GM19035 (cell line): ENCODE results near the gene RBM5.

Experiments
- ATAC-seq: cut with Tn5 transposase; IDR thresholded peaks from one replicate; pipeline ENCODE4 v1.9.1; 2021; ENCODE audit not compliant: unreplicated experiment

RBM5 gene

DNA sequence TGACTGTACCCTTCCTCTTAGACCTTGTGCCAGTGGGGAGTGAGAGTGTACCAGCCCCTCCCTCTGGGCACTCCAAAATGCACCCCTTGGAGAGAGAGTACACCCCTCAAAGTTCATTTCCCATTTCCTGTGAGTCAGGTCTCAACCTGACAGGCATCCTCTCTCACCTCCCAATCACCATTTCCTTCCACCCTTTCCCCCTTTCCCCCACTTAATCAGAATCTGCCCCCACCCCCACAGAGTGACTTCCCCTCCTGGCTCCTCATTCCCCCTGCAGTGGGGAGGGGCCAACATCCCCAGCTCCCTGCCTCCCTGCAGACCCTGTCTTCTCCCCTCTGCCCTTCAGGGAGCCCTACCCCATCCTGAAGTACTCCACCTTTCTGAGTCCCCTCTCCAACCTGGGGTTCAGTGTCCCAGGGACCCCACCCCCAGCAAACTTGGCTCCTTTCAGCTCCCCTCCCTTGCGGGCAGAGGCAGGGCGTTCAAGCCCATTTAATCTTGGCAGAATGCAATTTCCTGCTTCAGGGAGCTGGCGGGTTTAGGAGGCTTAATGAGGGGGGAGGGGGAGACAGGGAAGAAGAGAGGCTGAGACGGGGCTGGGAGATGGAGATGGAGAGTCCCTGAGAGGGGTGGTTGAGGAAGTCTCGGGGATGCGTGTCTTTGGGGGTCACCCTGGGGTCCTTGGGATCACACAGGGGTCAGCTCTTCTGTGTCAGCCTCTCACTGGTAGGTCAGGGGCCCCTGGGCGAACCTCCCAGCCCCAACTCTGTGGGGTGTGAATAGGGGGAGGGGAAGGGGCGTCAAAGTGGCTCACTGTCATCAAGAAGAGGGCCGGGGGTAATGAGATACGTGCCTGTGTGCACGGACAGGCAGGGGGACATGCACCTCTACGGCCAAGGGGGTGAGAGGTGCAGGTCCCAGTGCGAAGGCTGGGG, 49.8 kb downstream of the RBM5 start:
- ATAC-seq = no peak

DNA sequence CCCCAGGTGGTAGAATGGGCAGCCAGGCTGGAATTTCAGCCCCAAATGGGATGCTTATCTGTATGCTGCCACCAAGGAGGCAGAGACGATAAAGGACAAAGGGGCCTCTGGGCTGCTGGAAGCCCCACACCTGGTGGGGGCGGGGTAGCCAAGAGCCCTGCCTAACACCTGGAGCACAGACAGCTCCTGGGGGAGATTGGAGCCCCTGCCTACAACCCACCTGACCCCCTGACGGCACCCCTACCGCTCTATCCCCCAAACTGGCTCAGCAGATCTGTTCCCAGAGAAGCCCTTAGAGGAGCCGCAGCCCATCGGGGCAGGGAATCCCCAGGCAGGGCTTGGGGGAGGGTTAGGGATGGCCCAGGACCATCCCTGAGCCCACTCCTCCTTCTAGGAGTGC, 50.6 kb downstream of the RBM5 start:
- no peak for ATAC-seq

DNA sequence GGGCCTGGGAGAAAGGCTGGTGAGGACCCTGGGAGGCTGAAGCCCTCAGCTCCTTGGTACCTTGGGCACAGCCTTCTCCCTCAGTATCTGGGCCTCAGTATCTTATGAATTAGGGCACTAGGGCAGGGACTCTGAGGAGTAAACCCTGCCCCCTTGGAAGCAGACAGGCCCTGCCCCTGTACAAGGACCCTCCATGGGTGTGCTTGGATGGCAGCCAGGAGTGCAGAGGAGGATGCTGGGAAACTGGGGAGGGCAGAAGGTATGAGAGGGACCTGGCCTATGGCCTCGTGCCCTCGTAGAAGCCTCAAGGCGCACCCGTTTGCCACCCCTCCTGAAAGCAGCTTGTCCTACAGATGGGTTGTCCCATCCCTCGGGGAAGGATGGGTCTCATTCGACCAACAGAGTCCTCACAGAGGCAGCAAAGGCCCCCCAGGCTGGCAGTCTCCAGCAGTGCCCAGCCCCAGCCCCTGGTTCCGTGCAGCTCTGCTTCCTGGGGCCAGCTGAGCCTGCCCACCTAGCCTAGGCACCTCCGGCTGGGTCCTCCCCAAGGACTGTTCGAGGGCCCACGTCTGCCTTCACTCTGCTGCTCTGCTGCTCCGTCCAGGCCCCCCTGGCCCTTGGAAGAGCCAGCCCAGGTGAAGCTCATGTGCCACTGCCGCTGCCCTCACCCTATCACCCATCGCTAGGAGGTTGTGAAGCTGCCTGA, 51.2 kb downstream of the RBM5 start:
- ATAC-seq = no peak

DNA sequence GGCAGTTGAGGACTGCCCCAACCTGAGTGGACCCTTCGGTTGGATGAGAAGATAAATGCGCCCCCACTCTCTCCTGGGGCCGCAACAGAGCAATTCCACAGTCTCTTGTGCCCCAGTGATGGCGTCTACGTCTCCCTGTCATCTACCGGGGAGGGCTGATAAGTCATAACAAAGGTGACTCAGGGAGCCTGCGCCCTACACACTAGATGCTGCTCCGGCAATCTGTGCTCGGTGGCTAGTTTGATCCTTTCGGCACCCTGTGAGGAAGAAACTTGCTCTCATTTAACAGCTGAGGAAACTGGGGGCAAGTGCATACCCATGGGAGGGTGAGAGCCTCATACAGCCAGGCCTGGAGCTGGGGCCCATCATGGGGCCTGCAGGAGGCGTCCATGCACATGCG, 52.3 kb downstream of the RBM5 start:
- no peak for ATAC-seq

DNA sequence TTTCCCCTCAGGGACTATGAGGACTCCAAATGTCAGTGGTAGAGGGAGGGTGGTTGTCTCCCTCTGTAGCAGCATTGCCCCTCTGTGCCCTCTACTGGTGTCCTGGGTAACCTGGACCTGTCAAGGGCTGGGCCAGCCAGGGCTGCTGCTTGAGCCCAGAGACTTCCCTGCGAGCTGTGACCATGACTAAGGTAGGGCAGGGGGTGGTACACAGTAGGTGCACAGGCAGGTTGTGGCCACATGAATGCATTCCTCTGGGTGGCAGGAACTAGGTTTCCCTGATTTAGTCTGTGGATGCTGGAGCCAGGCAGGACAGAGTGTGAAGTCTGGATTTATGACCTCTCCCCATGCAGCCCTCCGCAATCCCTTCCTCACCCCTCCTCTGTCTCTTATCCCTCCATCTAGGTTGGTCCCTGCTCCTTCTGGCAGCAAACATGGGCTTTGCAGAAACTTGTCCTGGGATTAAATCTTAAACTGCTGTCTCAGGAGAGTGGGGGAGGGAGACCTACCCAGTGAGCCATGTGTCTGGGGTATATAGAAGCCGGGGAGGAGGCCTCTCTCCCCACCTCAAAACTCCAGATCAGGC, 57.7 kb downstream of the RBM5 start:
- no peak for ATAC-seq

DNA sequence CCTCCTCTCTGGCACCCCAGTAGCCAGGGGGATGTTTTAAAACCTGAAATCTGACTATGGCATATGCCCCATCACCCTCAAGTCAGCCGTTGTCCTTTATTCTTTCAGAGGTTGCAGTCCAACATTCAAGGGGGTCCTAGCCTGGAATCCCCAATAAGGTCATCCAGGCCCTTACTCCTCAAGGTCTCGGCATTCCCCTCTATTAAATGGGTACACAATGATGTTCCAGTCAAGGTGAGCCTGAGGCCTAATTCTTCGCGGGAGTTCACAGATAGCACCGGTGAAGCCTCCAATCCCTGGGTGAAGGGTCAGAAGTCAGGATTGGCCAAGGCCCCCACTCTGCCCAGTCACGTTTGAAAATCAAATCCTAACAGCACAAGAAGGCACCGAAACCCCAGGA, 58.3 kb downstream of the RBM5 start:
- no peak for ATAC-seq

DNA sequence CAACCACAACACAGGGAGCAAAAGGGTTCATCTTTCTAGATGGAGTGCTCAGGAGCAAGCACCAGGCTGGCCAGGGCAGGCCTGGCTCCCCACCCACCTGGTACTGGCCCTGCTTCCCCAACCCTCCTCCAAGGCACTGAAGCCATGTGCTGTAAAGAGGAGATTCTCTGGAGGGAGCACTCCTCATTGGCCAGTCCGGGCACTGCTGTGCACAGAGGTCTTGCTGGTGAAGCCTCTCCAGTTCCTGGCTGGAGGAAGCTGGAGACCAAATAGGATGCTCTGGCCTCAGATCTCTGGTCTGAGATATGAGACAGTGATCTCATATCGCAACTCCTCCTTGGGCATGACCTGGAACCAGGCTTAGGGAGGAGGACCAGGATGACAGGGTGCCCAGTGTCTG, 58.7 kb downstream of the RBM5 start:
- ATAC-seq = no peak

DNA sequence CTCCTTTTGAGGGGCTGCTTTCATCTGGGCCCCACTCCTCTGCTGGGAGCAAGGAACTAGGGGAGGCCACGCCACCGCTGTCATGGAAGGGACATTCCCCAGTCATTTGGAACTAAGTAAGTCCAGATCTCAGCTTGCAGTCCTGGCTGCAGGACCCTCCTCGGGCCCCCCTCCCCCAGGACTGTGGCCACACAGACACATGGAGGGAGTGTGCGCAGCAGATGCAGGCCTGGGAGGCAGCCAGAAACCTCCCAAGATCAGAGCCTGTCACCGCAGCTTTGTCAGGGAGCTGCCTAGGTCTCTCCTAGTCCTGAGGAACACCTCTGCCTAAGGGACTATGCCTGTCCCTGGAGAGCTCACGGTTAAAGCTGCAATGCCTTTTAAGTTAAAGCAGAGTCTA, 59.1 kb downstream of the RBM5 start:
- ATAC-seq = no peak

DNA sequence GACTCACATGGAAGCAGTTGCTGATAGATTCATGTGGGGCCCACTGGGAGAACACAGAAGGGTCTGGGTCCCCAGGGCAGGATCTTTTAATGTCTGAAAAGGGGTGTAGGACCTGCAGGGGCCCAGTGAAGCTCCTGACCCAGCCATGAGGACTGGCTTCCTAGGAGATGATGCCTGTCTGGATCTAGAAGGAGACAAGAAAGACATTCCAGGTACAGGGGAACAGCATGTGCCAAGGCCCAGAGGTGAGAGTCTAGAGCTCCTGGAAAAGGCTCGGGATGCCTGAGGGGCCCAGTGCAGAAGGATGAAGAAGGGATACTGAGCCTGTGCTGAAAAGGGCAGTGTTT, 61.7 kb downstream of the RBM5 start:
- no peak for ATAC-seq

DNA sequence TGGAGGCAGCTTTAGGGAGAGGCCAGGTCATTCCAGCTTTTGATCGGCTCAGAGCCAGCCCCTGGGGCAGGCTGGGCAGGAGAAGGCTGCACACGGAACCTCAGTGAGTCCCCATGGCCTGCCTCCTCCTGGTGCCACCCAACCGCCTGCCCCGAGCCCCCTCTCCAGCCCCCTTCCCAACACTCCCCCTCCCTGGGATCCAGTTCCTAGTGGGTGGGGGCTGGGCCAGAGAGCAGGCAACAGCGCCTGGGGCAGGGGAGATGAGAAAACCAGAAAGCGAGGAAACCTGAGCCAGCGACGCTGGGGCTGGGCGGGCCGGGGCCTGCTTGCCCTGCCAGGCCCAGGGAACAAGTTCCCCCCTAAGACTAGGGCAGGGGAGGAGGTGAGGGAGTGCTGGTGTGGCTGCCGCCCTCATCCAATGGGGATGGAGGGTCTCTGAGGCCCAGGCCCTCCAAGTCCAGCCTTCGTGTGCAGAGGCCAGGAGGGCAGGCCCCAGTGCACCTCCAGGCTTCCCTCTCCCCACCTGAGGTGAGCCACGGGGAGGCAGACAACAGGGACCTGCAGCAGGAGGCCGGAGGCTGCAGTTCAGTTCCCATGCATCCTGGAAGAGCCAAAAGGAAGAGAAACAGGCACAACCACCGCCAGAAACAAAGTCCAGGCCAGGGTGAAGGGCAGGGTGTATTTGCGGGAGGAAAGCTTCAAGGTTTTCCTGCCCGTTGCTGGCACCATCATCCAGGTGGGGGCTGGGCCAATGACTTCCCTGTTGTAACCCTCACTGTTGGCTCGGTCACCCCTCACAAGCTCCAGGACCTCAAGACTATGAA, 62.4 kb downstream of the RBM5 start:
- no peak for ATAC-seq

DNA sequence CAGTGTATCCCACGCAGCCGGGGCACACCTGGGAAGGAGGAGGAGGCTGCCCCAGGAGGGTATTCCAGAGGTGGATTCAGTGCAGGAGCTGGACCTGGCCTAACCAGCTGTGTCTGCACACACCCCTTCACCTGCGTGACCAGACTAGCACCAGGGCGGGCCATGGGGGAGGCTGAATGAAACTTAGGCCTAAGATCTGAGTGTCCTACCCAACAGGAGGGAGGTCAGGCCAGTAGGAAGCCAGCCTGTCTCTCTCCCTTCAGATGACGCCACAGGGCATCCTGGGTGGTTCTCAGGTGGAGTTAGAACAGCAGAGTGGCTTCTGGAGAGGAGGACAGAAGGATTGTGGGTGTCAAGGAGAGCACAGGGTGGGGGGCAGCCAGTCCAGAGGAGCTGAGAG, 63.0 kb downstream of the RBM5 start:
- ATAC-seq = no peak

DNA sequence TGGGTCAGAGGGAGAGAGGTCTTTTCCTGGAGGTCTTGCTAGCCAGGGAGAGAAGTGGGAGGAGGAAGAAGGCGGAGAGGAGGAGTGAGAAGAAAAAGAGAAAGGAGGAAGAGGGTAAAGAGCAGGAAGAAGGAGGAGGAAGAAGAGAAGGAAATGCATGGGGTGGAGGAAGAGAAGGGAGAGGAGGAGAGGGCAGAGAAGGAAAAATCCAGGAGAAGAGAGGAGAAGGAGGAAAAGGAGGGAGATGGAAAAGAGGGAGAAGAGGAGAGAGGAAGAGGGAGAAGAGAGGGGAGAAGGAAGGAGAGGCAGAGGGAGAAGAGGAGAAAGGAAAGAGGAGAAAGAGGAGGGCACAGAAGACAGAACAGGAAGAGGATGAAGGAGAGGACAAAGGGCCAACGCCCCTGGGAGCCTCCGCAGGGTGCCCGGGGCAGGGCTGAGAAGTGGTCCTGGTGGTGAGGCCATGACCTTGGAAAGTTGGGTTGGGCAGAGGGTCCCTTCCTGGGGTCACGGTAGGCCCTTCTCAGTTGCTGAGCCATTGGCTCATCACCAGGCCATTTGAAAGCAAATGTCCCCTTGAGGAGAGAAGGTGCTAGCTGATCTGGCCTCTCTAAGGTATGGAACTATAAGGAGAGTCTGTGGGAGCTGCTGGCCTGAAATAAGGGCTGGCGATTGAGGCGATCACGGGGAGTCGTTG, 65.2 kb downstream of the RBM5 start:
- ATAC-seq = no peak

DNA sequence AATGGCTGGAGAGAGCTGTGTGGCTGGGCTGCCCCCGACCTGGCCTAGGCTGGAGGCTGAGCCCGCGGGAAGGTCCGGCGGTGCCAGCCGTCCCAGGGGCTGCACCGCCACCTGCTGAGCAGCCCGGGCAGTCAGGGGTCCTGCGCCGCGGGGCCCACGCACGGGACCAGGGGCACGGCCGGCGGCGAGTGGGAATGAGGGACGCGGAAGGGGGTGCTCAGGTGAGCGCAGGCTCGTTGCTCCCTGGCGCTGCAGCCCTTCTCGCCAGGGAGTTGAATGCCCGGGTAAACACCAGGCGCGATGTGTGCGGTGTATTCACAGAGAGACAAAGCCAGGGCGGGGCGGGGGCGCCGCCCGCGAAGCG, 65.7 kb downstream of the RBM5 start:
- peak; percentile 26 for ATAC-seq

DNA sequence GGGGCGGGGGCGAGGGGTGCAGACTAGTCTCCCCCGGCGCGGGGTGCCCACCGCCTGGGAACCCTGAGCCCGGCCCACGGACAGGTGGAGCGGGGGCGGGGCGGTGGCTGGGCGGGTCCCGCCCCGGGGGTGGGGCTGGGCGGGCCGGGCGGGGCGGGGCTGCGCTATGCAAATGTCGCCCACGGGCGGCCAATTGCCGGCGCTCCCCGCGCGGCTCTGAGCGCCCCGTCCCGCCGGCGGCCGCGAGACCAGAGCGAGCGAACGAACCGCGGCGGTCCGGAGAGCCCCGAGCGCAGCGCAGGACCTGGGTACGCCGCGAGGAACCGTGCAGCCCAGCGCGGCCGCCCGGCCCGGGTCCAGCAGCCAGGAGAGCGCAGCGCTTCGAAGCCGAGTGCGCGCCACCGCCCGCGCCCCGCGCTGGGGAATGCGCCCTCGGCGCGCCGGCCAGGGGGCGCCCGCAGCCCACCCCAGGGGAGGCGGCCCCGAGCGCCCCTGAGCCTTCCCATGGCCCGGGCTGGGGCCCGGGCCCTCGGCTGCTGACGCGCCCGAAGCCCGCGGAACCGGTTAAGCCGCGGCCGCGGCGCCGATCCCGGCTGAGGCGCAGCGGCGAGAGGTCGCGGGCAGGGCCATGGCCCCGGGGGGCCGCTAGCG, 66.2 kb downstream of the RBM5 start, which contains the start of gene SEMA3F:
SEMA3F (plus strand) TSS at position 485 of the 651 bp plus-strand sequence. CDS start 4,299 bp downstream, outside the sequence.
- ATAC-seq = peak; percentile 72

DNA sequence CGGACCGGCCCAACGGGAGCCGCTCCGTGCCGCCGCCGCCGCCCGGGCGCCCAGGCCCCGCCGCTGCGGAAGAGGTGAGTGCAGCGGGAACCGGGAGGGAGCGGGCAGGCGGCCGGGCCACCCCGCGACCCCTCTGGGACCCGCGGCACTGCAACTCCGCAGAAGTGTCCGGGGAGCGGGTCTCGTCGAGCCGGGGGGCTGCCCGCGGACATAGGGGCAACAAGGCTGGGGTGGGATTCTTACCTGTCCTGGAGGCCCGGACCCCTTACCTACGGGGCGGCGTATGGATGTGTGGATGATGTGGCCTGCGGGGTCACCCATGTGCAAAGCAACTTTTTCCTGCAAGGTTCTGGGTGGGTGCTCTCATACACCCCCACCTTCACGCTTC, 66.8 kb downstream of the RBM5 start:
- peak; percentile 11 for ATAC-seq

DNA sequence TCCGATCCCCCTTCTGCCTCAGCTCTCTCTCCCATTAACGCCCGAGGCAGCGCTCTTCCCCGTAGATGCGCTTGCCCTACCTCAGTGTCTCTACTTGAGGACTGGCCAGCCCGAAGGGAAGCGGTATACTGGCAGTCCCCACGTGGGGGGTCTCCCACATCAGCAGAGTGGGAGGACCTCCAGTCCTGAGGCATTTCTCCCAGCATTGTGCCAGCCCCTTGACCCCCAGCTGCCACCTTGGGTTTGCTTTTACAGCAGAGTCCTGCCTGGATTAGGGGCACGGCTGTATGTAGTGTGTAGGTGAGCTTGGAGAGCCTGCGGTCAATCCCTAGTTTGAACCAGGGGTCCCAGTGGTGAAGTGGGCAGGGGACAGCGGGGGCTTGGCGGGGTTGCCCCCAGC, 67.2 kb downstream of the RBM5 start:
- no peak for ATAC-seq

DNA sequence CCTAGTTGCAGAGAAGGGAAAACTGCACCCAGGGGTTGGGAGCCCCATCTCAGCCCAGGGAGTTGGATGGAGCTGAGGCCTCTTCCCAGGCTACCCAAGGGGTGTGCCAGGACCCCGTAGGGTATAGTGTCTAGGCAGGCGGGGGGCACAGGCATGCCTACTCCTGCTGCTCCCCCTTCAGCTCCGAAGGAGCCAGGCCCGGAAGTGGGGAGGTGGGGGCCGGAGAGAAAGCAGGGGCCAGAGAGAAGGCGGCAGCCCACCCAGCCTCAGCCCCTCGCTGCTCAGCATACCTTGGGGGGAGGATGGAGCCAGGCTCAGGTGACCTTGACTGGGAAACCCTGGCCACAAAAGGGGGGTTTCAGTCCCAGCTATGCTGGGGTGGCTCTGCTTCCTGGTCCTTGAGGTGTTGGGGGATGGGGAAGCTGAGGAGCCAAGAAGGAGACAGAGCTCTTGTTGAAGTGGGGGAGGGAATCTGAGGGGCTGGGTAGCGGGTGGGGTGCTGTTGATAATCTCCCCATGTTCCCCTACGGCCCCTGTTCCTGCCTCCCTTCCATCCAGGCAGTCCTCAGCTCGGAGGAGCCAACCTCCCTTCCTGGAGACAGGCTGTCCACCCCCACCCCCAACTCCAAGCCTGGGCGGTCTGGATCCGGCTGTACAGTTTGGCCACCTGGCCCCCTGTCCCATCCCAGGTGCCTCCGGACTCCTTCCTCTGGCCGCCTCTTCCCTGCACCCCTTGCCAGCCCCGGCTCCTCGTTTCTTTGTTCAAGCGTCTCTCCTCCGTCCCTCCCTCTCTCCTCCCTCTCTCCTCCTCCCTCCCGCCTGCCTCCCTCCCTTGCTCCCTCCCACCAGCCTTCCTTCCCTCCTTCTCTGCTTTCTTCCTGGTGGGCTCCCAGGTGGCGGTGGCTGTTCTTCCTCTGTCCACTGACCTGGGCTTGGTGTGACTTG, 68.1 kb downstream of the RBM5 start:
- no peak for ATAC-seq

DNA sequence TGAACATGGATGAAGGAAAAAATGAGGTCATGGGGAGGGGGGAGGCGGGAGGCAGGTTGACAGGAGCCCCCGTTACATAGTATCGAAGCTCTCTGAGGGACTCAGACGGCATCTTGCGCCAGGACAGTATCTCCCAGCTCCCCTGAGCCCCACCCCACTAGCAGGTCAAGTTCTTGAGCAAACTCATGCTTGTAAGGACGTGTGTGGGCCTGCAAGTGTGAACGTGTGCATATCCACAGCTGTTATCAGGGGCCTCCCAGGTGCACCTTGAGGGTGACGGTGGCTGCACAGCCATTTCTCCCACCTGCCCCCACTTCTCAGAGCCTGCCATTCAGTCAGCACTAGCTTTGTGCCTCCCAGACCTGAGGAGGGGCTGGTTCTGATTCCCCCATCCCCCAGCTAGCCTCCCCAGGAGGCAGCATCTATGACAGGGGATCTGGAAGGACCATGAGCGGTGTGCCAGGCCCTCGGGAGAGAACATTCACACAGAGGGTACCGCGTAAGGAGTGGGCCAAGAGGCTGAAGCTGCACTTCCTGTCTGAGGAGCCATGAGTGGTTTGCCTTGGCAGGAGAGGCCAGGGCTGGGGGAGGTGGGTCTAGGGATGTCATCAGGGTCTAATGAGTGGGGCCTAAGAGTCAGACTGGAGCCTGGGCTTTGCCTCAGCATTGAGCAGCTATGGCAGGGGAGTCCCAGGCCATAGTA, 69.3 kb downstream of the RBM5 start:
- no peak for ATAC-seq
